H9 (cell line): ENCODE measurements around the gene SIPA1L2. TPM values are rescaled to one million over a fixed set of nuclear protein-coding genes. Genes with fewer than 3 reads are reported as not detected.

Experiments used
- DNase-seq: peaks from one replicate; pipeline ENCODE4 v3.0.0-alpha.2; 2017
- H2AFZ ChIP-seq: one replicate; pipeline ENCODE4 v1.6.1; 2013; ENCODE audit warnings: mild to moderate bottlenecking, low read length, control low read depth, moderate library complexity
- H2AK5ac ChIP-seq: 2 replicates; pipeline ENCODE4 v1.6.1; 2013; ENCODE audit warnings: low read length, control low read depth, mixed read lengths; ENCODE audit not compliant: insufficient read length
- H2BK120ac ChIP-seq: one replicate; pipeline ENCODE4 v1.6.1; 2013; ENCODE audit warnings: low read depth, mild to moderate bottlenecking, low read length, control low read depth, inconsistent platforms; ENCODE audit not compliant: poor library complexity, severe bottlenecking
- H2BK12ac ChIP-seq: 2 replicates; pipeline ENCODE4 v1.6.1; 2013; ENCODE audit warnings: low read length, control low read depth, mixed read lengths, low read depth; ENCODE audit not compliant: insufficient read length
- H2BK15ac ChIP-seq: 2 replicates; pipeline ENCODE4 v1.6.1; 2013; ENCODE audit warnings: low read depth, low read length, control low read depth
- H2BK20ac ChIP-seq: one replicate; pipeline ENCODE4 v1.6.1; 2013; ENCODE audit warnings: low read depth, mild to moderate bottlenecking, low read length, control low read depth, inconsistent platforms; ENCODE audit not compliant: poor library complexity, severe bottlenecking
- H2BK5ac ChIP-seq: 2 replicates; pipeline ENCODE4 v1.6.1; 2013; ENCODE audit warnings: low read length, control low read depth, mixed read lengths; ENCODE audit not compliant: insufficient read length
- H3K14ac ChIP-seq: 2 replicates; pipeline ENCODE4 v1.6.1; 2013; ENCODE audit warnings: low read length, control low read depth; ENCODE audit not compliant: insufficient read depth
- H3K18ac ChIP-seq: 2 replicates; pipeline ENCODE4 v1.6.1; 2013; ENCODE audit warnings: low read depth, mild to moderate bottlenecking, mixed read lengths, low read length, control low read depth; ENCODE audit not compliant: insufficient read length
- H3K23ac ChIP-seq: 2 replicates; pipeline ENCODE4 v1.6.1; 2013; ENCODE audit warnings: low read length, control low read depth, mixed read lengths, low read depth; ENCODE audit not compliant: insufficient read length
- H3K23me2 ChIP-seq: 2 replicates; pipeline ENCODE4 v1.6.1; 2013; ENCODE audit warnings: low read depth, mild to moderate bottlenecking, mixed read lengths, low read length, control low read depth; ENCODE audit not compliant: insufficient read length, poor library complexity, severe bottlenecking
- H3K27ac ChIP-seq: 2 replicates; pipeline ENCODE4 v1.5.1; 2013; ENCODE audit warnings: low read length, control low read depth, mixed read lengths, low read depth; ENCODE audit not compliant: insufficient read length
- H3K27me3 ChIP-seq: 2 replicates; pipeline ENCODE4 v1.6.1; 2013; ENCODE audit warnings: low read length, control low read depth, inconsistent platforms; ENCODE audit not compliant: insufficient read depth
- H3K4ac ChIP-seq: 2 replicates; pipeline ENCODE4 v1.6.1; 2013; ENCODE audit warnings: low read depth, mild to moderate bottlenecking, control low read depth, inconsistent platforms, low read length, moderate library complexity
- H3K4me1 ChIP-seq: 2 replicates; pipeline ENCODE4 v1.6.1; 2013; ENCODE audit warnings: low read length, control low read depth, inconsistent platforms; ENCODE audit not compliant: insufficient read depth
- H3K4me2 ChIP-seq: 2 replicates; pipeline ENCODE4 v1.6.1; 2013; ENCODE audit warnings: low read length, control low read depth, mixed read lengths; ENCODE audit not compliant: insufficient read length, insufficient read depth
- H3K56ac ChIP-seq: 2 replicates; pipeline ENCODE4 v1.6.1; 2013; ENCODE audit warnings: low read depth, mild to moderate bottlenecking, mixed read lengths, low read length, control low read depth; ENCODE audit not compliant: insufficient read length
- H3K79me1 ChIP-seq: 2 replicates; pipeline ENCODE4 v1.6.1; 2013; ENCODE audit warnings: low read depth, mild to moderate bottlenecking, moderate library complexity, low read length, control low read depth, inconsistent platforms; ENCODE audit not compliant: insufficient read depth, poor library complexity, severe bottlenecking
- H3K79me2 ChIP-seq: 2 replicates; pipeline ENCODE4 v1.6.1; 2013; ENCODE audit warnings: low read length, control low read depth, inconsistent platforms; ENCODE audit not compliant: insufficient read depth
- H3K9ac ChIP-seq: 2 replicates; pipeline ENCODE4 v1.6.1; 2013; ENCODE audit warnings: low read length, control low read depth, mixed read lengths; ENCODE audit not compliant: insufficient read length; ENCODE audit errors: extremely low read depth
- H3K9me3 ChIP-seq: one replicate; pipeline ENCODE4 v1.6.1; 2013; ENCODE audit warnings: low read depth, low read length, inconsistent platforms; ENCODE audit not compliant: control insufficient read depth
- H3T11ph ChIP-seq: one replicate; pipeline ENCODE4 v1.6.1; 2013; ENCODE audit warnings: mild to moderate bottlenecking, low read length, control low read depth, inconsistent platforms
- H4K20me1 ChIP-seq: one replicate; pipeline ENCODE4 v1.6.1; 2013; ENCODE audit not compliant: control insufficient read depth, insufficient read length, insufficient read depth
- H4K5ac ChIP-seq: 2 replicates; pipeline ENCODE4 v1.6.1; 2013; ENCODE audit warnings: low read depth, mild to moderate bottlenecking, mixed read lengths, low read length, control low read depth; ENCODE audit not compliant: insufficient read length
- H4K8ac ChIP-seq: replicated peaks from 2 replicates; pipeline ENCODE4 v1.6.1; 2013; ENCODE audit warnings: low read length, control low read depth, mixed read lengths, low read depth; ENCODE audit not compliant: insufficient read length
- H4K91ac ChIP-seq: 2 replicates; pipeline ENCODE4 v1.6.1; 2013; ENCODE audit warnings: low read depth, mild to moderate bottlenecking, moderate library complexity, mixed read lengths, low read length, control low read depth; ENCODE audit not compliant: insufficient read length
- H3K27ac Mint-ChIP-seq, 3 experiments: 2 replicates in 2 of 3; 3 replicates in 1 of 3; pipeline ENCODE4 v1.8.0; 2020 to 2021; ENCODE audit warnings: mixed read lengths in 3 of 3, mild to moderate bottlenecking in 1 of 3, moderate library complexity in 1 of 3
- H3K27me3 Mint-ChIP-seq: 2 replicates; pipeline ENCODE4 v1.8.0; 2021; ENCODE audit warnings: low read depth, mild to moderate bottlenecking, moderate library complexity, mixed read lengths
- H3K36me3 Mint-ChIP-seq, 3 experiments: 2 replicates in 2 of 3; 3 replicates in 1 of 3; pipeline ENCODE4 v1.8.0; 2020 to 2021; ENCODE audit warnings: low read depth in 3 of 3, mixed read lengths in 3 of 3; ENCODE audit not compliant: insufficient read depth in 1 of 3
- H3K4me1 Mint-ChIP-seq, 2 experiments: 2 replicates each; pipeline ENCODE4 v1.8.0; 2020; ENCODE audit warnings: mixed read lengths in 2 of 2
- H3K4me3 Mint-ChIP-seq, 2 experiments: 2 replicates in 1 of 2; 3 replicates in 1 of 2; pipeline ENCODE4 v1.8.0; 2020 to 2021; ENCODE audit warnings: mild to moderate bottlenecking in 2 of 2, mixed read lengths in 2 of 2, moderate library complexity in 1 of 2
- H3K9me3 Mint-ChIP-seq, 2 experiments: 2 replicates in 1 of 2; 3 replicates in 1 of 2; pipeline ENCODE4 v1.8.0; 2020; ENCODE audit warnings: mild to moderate bottlenecking in 2 of 2, mixed read lengths in 2 of 2, moderate library complexity in 1 of 2
- CTCF ChIP-seq: fragments of 200-600 bp; sonication (generic); conservative IDR thresholded peaks from 3 replicates; pipeline ENCODE4 v1.8.0; 2021; ENCODE audit warnings: antibody characterized with exemption, mild to moderate bottlenecking
- WGBS: extraction: QIAGEN DNeasy Blood & Tissue Kit; methylation state at CpG from one replicate; pipeline ENCODE4 v1.1.7; 2013; ENCODE audit warnings: missing lambda C conversion rate, low lambda C conversion rate, mixed read lengths; ENCODE audit not compliant: insufficient read length; ENCODE audit errors: extremely low coverage; 5-methylcytosine and 5-hydroxymethylcytosine counted together
- total RNA-seq: library from RNA; stranded (reverse); gene quantifications from 2 replicates; pipeline ENCODE4 v1.2.1, GENCODE V29; 2021

Gene SIPA1L2
- total RNA-seq, 1 experiment from 2014 or later: 5.2 TPM

- H3K18ac ChIP-seq: no peak overlapping the region
- no peak overlapping the region for H4K91ac ChIP-seq
- H3K23me2 ChIP-seq: no peaks in the 10 kb centered on the region
- no peak overlapping the region for H3K56ac ChIP-seq
- no peak overlapping the region for H2BK12ac ChIP-seq
- peaks cover 9 to 15% of the 10 kb centered on the region in 2 experiments; a peak in 3 of 4 replicates for H3K4me1 Mint-ChIP-seq
- H2BK120ac ChIP-seq: no peak overlapping the region
- DNase-seq: no peak
- H2AK5ac ChIP-seq: no peak overlapping the region
- H3K4me3 Mint-ChIP-seq: no peak overlapping the region
- no peaks in the 10 kb centered on the region for H3K4me1 ChIP-seq
- H3K9me3 Mint-ChIP-seq: no peaks in the 10 kb centered on the region
- H3K27ac Mint-ChIP-seq: no peak overlapping the region
- no peak overlapping the region for H3K4me2 ChIP-seq
- no peak for TF ChIP-seq CTCF
- no CpG with 5 or more reads among the region's 3 CpGs for WGBS
- H4K20me1 ChIP-seq: no peaks in the 10 kb centered on the region
- H3K27me3 ChIP-seq: no peaks in the 10 kb centered on the region
- no peaks in the 10 kb centered on the region for H3K79me1 ChIP-seq
- no peak overlapping the region for H2BK20ac ChIP-seq
- no peak overlapping the region for H3K4ac ChIP-seq
- no peak overlapping the region for H2BK5ac ChIP-seq
- H3T11ph ChIP-seq: no peak overlapping the region
- no peaks in the 10 kb centered on the region for H3K9me3 ChIP-seq
- no peak overlapping the region for H3K14ac ChIP-seq
- H3K36me3 Mint-ChIP-seq: peaks cover 0 to 1% (median 0%) of the 10 kb centered on the region in 3 experiments; a peak in 1 of 7 replicates
- H3K23ac ChIP-seq: no peak overlapping the region
- H3K27me3 Mint-ChIP-seq: no peaks in the 10 kb centered on the region
- no peak overlapping the region for H2AFZ ChIP-seq
- H4K5ac ChIP-seq: no peak overlapping the region
- H2BK15ac ChIP-seq: no peak overlapping the region; the same call in 1 of the 2 replicates
- no peak overlapping the region for H3K27ac ChIP-seq
- H4K8ac ChIP-seq: no peak overlapping the region
- no peak overlapping the region for H3K9ac ChIP-seq
- H3K79me2 ChIP-seq: no peaks in the 10 kb centered on the region
These were observed 38.6 kb downstream of the SIPA1L2 start for GRCh38 chr1:232591344-232591743.
